Chondrocyte (in vitro differentiated cells): Measurements from ENCODE around the gene NR3C2. TPM values are rescaled to one million over a fixed set of nuclear protein-coding genes. Genes with fewer than 3 reads are reported as not detected.

Experiments
- DNase-seq: peaks from one replicate; pipeline ENCODE4 v3.0.0; 2021; ENCODE audit warnings: mixed read lengths, low spot score
- H3K27ac Mint-ChIP-seq: one replicate; pipeline ENCODE4 v1.8.0; 2021; ENCODE audit warnings: mild to moderate bottlenecking, moderate library complexity, mixed read lengths; ENCODE audit not compliant: unreplicated experiment
- H3K27me3 Mint-ChIP-seq: 2 replicates; pipeline ENCODE4 v1.8.0; 2021; ENCODE audit warnings: low read depth, mixed read lengths
- H3K36me3 Mint-ChIP-seq: 2 replicates; pipeline ENCODE4 v1.8.0; 2021; ENCODE audit warnings: low read depth, mixed read lengths
- H3K4me1 Mint-ChIP-seq: 2 replicates; pipeline ENCODE4 v1.8.0; 2021; ENCODE audit warnings: low read depth, mild to moderate bottlenecking, mixed read lengths
- H3K4me3 Mint-ChIP-seq: one replicate; pipeline ENCODE4 v1.8.0; 2021; ENCODE audit warnings: mild to moderate bottlenecking, moderate library complexity, mixed read lengths; ENCODE audit not compliant: unreplicated experiment
- H3K9me3 Mint-ChIP-seq: 2 replicates; pipeline ENCODE4 v1.8.0; 2021; ENCODE audit warnings: low read depth, mixed read lengths
- total RNA-seq: library from RNA; stranded (reverse); gene quantifications from 3 replicates; pipeline ENCODE4 v1.2.1, GENCODE V29; 2021
- TF ChIP-seq, protein P1 (sequence below): fragments of 200-600 bp; sonication (generic); IDR thresholded peaks from 2 replicates; pipeline ENCODE4 v1.5.0; 2021; ENCODE audit warnings: antibody characterized with exemption, mild to moderate bottlenecking, moderate library complexity

The NR3C2 gene
- total RNA-seq, 1 donor from 2014 or later = 0.20 TPM

DNA sequence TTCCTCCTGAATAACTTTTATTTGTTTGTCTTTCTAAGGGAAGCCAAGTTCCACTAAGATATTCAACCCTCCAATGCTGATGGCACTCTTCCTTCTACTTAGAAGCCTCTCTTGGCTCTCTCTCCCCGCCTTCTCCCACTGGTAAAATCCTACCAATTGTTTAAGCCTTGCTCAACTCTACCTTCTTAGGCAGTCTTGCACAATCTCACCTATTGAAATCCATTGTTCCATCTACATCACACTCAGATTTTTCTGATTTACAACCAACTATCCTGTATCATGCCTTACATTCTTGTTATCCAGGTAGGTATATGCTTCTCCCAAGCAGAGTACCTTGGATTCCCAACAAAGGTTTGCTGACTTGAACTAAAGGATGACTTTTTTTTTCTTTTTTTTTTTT lies 69.1 kb downstream of the NR3C2 start:
- Mint-ChIP-seq H3K4me3 (no peak overlapping the region), H3K27me3 (peaks cover 21% of the 10 kb centered on the region), H3K4me1 (peaks cover 6% of the 10 kb centered on the region), H3K27ac (no peak overlapping the region), H3K9me3 (no peaks in the 10 kb centered on the region), H3K36me3 (no peaks in the 10 kb centered on the region)
- DNase-seq = no peak
- TF ChIP-seq, protein P1, sequence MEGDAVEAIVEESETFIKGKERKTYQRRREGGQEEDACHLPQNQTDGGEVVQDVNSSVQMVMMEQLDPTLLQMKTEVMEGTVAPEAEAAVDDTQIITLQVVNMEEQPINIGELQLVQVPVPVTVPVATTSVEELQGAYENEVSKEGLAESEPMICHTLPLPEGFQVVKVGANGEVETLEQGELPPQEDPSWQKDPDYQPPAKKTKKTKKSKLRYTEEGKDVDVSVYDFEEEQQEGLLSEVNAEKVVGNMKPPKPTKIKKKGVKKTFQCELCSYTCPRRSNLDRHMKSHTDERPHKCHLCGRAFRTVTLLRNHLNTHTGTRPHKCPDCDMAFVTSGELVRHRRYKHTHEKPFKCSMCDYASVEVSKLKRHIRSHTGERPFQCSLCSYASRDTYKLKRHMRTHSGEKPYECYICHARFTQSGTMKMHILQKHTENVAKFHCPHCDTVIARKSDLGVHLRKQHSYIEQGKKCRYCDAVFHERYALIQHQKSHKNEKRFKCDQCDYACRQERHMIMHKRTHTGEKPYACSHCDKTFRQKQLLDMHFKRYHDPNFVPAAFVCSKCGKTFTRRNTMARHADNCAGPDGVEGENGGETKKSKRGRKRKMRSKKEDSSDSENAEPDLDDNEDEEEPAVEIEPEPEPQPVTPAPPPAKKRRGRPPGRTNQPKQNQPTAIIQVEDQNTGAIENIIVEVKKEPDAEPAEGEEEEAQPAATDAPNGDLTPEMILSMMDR = no peak

DNA sequence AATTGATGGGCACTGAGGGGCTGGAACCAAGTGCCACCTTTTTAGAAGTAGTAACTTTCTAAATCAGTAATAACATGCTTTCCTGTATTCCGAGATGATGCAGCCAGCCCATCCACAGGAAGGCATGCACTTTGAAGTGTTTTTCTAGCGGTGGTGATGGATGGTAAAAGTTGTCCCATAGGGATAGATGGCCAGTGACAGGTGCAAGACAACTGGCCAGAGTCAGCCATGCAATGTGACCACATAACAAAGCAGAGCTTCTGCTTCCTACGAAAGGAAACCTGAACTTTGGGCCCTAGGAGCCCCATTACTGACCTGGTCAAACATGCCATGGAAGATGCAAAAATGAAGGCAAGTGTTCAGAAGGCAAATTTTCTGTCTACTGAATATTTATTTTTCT lies 72.3 kb downstream of the NR3C2 start:
- no peak overlapping the region for H3K27ac Mint-ChIP-seq
- TF ChIP-seq, protein P1 = no peak
- no peaks in the 10 kb centered on the region for H3K4me1 Mint-ChIP-seq
- no peaks in the 10 kb centered on the region for H3K9me3 Mint-ChIP-seq
- DNase-seq = no peak
- H3K36me3 Mint-ChIP-seq = no peaks in the 10 kb centered on the region
- peaks cover 30% of the 10 kb centered on the region for H3K27me3 Mint-ChIP-seq
- H3K4me3 Mint-ChIP-seq = no peak overlapping the region

DNA sequence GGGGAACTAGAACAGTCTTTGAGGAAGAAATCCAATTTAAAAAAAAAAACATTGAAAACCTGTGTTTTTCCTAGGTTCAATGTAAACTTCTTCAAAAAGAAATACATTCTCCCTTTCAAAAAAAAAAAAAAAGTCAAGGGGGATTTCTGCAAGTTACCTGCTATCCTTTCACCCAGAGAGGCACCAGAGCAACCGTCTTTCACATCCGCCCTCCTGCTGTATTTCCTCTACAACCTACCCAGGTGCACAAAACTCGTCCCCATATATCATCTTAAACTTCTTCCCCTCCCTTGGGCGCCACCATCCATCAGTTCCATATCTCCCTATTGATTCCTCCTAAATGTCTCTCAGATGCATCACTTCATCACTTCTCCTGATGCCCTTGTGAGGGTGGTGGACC lies 74.5 kb downstream of the NR3C2 start:
- Mint-ChIP-seq H3K27ac (no peak overlapping the region), H3K36me3 (no peaks in the 10 kb centered on the region), H3K4me3 (no peak overlapping the region), H3K4me1 (no peaks in the 10 kb centered on the region), H3K27me3 (peaks cover 30% of the 10 kb centered on the region), H3K9me3 (no peaks in the 10 kb centered on the region)
- no peak for DNase-seq
- TF ChIP-seq, protein P1 = no peak

DNA sequence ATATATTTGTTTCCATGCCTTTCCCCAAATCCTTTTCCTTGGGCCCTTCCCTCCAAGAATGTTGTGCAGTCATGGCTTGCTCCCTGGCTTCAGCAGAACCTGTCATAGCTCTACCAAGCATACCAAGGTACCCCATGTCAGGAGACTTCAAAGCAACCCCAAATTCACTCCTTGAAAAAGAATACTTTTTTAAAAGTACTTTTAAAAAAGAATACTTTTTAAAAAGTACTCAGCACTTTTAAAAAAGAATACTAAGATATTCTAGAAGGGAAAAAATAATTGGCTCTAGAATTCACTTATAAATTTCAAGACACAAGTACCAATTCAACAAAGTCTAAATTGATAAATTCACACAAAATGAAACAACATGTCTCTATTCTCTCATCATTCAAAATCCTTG lies 76.0 kb downstream of the NR3C2 start:
- H3K27ac Mint-ChIP-seq = no peak overlapping the region
- H3K27me3 Mint-ChIP-seq = peaks cover 32% of the 10 kb centered on the region
- H3K4me3 Mint-ChIP-seq = no peak overlapping the region
- H3K4me1 Mint-ChIP-seq = no peaks in the 10 kb centered on the region
- no peak for DNase-seq
- no peaks in the 10 kb centered on the region for H3K36me3 Mint-ChIP-seq
- TF ChIP-seq, protein P1 = no peak
- no peaks in the 10 kb centered on the region for H3K9me3 Mint-ChIP-seq

DNA sequence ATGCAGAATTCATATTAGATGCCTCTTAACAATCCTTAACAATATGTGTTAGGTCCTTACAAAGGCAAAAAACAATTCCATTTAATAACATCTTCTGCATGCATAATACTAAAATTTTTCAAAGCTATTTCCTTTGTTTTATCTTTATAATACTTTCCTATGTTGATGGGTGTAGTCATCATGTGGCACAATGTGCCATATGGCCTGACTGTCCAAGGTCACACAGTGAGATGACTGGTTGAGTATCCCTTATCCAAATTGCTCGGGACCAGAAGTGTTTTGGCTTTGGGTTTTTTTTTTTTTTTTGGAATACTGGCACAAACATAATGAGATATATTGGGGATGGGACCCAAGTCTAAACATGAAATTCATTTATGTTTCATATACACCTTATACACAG lies 77.7 kb downstream of the NR3C2 start:
- Mint-ChIP-seq H3K9me3 (no peaks in the 10 kb centered on the region), H3K4me1 (no peaks in the 10 kb centered on the region), H3K4me3 (no peak overlapping the region), H3K36me3 (no peaks in the 10 kb centered on the region), H3K27ac (no peak overlapping the region), H3K27me3 (peaks cover 30% of the 10 kb centered on the region)
- TF ChIP-seq, protein P1 = no peak
- DNase-seq = no peak
